Stimulated activated CD4-positive, alpha-beta T cell treated with anti-CD3 and anti-CD28 coated beads, Interleukin-15, amount 100 ng/mL, for 1 hour (primary cell): ENCODE measurements around the gene TNFRSF4.
"Not testable (repeated sequence)": the region's sequence is repeated elsewhere in the genome, so short reads cannot be mapped to it uniquely, and the experiment has no call there.

ENCODE experiments used
- DNase-seq, 2 donors: peaks; one replicate each; pipeline ENCODE4 v3.0.0-alpha.2; 2020; ENCODE audit warnings: low read depth in 1 of 2, low spot score in 1 of 2

Gene TNFRSF4

GRCh38 chr1:1213345-1214265 lies at the start of gene TNFRSF4:
Gene TNFRSF4 (minus strand): TSS chr1:1214153. CDS start chr1:1214127, 26 bp downstream.
- peak in 1 of 2 donors; percentile 53 for DNase-seq

DNA sequence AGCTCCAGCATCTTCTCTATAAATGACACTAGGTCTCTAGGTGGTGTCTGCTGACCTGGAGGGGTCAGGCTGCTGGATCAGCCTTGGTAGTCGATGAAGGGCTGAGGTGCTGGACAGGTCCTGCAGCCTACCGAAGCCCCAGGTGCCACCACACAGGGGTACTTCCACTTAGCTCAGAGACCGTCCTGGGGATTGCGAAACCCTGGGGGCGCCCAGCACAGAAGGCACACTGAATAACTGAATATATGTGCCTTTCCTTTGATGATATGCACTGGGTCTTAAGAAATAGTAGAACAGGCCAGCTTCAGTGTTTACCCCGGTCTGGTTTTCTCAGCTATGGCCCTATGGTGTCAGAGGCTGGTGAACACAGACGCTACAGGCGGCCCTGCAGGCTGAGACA lies 48.8 kb upstream of the TNFRSF4 start:
- no peak for DNase-seq

- DNase-seq, result no peak
Measured at GRCh38 chr1:1262071-1262470, 48.1 kb upstream of the TNFRSF4 start.

DNA sequence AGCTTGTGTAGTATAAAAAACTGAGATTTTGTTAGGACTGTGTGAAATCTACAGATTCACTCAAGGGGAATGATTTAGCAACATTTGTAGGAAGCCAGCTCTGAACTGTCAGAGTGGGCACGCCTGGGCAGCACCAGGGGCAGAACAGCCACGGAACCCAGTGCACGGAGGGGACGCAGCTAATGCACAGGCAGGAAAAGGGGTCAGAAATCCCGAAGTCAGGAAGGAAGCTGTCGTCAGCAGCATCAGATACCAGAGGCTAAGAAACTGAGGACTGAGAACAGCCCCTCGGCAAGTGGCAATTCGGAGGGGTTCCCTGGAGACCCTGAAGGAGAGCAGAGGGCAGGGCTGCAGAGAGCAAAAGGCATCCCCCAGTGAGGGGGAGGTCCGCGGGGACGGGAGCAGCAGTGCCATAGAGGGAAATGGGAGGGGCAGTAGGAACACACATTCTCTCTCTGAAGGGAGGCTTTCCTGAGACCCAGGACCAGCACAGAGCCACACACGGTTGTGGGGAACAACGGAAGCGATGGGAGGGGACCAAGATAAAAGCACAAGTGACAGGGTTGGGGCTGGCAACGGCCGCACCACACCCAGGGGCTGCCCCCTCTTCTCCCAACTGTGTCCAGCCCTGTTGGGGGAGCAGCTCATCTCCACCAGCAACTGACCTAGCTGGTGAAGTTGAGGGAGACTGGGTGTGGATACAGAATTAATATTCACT lies 47.0 kb upstream of the TNFRSF4 start:
- DNase-seq, result no peak

DNA sequence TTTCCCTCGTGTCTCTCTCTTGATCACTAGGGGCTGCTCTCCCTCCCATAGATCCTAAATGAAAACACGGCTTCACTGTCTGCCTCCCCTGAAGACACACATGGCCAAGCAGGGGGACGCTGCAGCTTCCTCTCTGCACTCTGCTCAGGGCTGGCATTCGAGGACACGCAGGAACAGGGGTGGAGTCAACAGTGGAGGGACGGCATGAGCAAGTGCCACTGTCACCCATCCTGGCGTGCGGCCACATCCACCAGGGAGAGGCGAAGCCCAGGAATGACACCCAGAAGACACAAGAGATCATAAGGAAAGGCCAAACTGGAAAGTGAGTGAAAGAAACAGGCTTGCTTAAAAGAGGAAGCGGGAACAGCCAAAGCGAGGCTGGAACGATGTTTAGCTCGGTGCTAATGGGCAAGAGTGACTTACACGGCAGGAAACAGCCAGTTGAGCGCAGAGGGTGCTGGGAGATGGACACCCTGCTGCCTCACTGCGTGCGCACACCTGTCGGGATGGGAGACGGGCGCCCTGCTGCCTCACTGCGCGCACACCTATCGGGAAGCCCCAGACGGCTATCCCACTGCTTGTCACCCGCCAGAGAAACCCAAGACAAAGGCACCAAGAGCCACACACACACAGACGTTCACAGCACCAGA lies 46.1 kb upstream of the TNFRSF4 start:
- DNase-seq, result no peak

DNA sequence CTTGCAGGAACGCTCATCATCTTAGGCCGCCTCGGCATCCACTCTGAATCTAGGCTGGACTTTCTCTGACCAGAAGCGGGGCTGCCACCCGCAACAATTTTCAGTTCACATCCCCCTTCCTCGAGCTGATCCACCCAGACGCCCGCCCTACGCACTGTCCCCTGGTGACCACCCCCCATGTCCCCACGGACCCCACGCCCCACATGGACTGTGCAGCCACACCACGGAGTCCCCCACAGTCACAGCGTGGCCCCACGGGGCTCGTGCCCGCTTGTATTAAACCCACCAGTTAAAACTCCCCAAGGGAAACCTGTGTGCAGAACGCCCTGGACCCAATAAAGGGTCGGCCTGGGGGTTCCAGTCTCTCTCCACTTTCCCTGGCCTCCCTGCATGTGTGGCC lies 45.6 kb upstream of the TNFRSF4 start:
- no peak for DNase-seq

DNA sequence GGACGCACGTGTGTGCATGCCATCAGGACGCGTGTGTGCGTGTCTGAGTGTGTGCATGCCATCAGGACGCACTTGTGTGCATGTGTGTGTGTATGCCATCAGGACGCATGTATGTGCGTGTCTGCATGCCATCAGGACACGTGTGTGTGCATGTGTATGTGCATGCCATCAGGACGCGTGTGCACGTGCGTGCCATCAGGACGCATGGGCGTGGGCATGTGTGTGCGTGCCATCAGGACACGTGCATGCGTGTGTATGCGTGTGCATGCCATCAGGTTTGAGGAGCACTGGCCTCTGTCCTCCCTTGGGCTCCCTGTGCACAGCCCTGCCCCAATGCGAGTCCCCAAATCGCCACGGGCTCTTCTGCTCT lies 45.2 kb upstream of the TNFRSF4 start:
- DNase-seq, result no peak

DNA sequence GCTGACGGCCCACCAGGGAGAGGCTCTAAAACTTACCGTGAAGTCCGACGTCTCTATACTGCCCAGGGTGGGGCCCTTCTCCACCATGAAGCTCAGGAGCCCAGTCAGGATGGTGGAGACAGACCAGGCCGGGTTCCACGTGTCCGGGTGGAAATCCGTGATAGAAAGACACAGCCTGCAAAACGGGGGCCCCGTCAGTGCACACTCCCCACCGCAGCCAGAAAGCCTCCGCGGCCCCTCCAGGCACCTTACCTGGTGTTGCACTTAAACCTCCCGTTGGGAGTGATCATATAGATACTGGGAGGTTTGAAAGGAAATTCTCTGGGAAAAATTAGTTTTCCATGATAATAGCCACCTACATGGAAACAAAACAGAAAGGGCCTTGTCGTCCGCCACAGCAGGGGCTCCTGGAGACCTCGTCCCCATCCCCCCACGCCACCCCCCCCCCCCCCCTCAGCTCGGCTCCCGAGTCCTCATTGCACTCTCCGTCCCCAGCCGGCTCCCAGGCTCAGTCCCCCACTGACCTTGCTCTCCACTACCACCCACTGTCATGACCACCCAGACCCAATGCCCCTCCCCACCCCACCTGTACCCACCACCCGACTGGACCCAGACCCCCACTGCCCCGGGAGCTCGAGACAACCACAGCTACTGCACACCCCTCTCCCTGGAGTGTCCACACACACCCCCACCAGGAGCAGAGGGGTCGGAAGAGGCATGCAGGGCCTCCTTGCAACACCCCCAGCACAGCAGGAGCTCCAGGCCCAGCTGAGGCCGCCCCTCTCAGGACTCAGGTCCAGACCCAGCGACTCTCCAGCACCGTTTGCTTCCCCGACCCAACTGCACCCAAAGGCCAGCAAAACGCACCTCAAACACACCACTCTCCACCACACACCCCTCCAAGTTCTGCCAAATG lies 43.3 kb upstream of the TNFRSF4 start:
- DNase-seq, result no peak

DNA sequence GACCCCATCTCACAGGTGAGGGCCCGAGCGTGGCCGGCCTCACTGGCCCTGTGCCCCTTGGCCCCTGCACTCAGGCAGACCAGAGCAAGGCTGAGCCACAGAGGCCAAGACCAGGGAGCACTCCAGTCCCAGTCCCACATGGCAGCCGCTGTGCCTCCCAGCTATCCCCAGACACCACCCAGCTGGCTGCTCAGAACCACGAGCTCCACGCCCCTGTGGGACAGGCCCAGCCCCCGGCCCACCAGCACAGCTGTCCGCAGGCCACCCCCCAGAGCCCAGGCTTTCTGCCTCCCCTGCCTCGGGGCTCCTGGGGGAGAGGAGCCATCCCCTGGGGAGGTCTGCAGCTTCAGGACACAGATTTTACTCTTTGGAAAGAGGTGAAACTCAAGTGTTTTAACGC lies 41.7 kb upstream of the TNFRSF4 start:
- DNase-seq, result no peak

DNA sequence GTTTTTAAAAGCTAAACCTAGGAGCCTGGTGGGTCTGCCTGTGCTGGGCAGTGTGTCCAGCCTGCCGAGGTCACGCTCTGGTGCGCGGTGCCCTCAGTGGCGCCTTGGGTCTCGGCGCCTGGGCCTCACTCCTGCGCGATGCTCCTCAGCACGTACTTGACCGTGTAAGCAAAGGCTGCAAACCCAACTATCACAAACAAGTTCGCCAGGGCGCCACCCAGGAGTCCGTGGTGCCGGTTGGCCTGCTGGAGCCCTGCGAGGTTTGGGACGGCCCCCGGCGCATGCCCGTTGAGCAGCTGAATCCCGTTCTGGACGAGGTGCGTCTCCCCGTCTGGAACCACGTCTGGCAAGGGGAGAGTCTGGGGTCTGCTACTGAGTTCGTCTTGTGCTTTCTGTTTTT lies 41.1 kb upstream of the TNFRSF4 start:
- no peak for DNase-seq

GRCh38 chr1:1254667-1254998 lies 40.7 kb upstream of the TNFRSF4 start:
- DNase-seq, result no peak

GRCh38 chr1:1253972-1254666 lies 40.2 kb upstream of the TNFRSF4 start:
- no peak for DNase-seq

DNA sequence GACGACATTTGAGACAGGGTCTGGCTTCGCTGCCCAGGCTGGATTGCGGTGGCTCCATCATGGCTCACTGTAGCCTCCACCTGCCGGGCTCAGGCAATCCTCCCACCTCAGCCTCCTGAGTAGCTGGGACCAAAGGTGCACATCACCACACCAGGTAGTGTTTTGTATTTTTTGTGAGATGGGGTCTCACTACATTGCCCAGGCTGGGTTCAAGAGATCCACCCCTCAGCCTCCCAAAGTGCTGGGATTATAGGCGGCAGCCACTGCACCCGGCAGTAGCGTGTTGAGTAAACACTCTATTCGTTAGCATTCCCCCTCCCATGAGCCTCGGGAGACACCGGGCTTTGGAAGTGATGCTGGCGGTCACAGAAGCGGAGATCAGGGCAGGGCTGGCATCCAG lies 39.4 kb upstream of the TNFRSF4 start:
- DNase-seq, result no peak

DNA sequence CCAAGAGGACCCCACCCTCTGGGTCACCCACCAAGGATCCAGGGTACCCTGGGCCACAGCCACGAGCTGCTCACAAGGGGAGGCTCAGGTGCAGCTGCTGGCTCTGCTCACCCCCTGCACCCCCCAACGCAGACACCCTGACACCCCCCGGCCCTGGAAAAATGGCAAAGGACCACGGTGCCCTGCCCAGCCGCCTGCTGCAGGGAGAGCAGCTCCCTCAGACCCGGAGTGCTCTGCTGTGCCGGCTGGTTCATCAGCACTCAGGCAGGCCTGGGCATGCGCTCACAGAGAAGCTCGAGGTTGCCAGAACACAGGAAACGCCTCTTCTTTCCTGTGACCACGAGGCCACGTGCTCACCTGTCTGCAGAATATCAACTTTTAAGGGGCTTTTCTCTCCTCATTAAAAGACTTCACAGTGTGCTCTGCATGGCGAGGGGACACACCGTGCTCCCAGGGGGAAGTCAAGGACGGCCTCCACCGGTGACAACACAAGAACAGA lies 36.9 kb upstream of the TNFRSF4 start:
- peak; percentile 15 to 33 for DNase-seq

- DNase-seq, result not testable (repeated sequence)
Measured at GRCh38 chr1:1248009-1248913, 34.3 kb upstream of the TNFRSF4 start.

GRCh38 chr1:1247341-1247913 lies 33.5 kb upstream of the TNFRSF4 start:
- DNase-seq, result no peak

DNA sequence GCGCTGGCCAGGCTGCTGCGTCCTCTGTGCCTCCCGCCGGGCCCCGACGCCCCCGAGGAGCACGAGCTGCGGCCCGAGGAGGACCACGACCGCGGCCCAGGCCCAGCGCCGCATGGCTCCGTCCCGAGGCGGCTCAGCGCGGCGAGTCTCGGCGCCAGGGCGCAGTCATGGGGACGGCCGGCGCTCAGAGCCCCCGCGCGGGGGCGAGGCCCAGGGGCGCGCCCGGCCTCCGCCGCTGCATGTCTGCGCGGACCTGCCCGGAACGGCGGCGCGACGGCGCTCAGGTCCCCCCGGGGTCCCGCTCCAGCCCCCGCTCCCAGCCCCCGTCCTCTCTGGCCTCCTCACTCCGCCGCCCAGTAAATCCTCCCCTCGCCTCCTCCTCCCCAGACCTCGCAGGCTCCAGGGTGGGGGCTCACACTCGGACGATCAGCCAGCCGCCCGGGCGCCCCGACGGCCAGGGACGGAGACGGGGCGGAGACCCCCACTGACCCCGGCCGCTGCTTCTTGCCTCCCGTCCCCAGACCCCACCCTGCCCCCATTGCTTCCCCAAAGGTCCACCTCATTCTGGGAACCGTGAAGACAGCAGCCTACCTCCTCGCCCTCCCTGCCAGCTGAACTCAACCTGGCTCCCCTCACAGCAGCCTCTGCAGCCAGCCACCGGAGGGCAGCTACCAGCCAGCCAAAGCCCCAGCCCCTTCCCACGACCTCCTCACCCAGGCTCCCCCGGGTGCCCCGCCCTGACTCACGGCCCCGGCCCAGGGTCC lies 32.8 kb upstream of the TNFRSF4 start, which contains the start of gene C1QTNF12:
Gene C1QTNF12 (minus strand): TSS at position 146 of the 764 bp plus-strand sequence. CDS start 32 bp downstream, at position 114.
- DNase-seq, result no peak
